Erythroblast (primary cell): Measurements from ENCODE around the gene WNT4.

Experiments
- GATA1 ChIP-seq: IDR thresholded peaks from 2 replicates; pipeline ENCODE4 v1.6.1; 2011; ENCODE audit warnings: low read depth, mild to moderate bottlenecking, control low read depth, low read length, moderate library complexity
- POLR2A ChIP-seq: IDR thresholded peaks from 2 replicates; pipeline ENCODE4 v1.6.1; 2011; ENCODE audit warnings: mild to moderate bottlenecking, low read length

DNA sequence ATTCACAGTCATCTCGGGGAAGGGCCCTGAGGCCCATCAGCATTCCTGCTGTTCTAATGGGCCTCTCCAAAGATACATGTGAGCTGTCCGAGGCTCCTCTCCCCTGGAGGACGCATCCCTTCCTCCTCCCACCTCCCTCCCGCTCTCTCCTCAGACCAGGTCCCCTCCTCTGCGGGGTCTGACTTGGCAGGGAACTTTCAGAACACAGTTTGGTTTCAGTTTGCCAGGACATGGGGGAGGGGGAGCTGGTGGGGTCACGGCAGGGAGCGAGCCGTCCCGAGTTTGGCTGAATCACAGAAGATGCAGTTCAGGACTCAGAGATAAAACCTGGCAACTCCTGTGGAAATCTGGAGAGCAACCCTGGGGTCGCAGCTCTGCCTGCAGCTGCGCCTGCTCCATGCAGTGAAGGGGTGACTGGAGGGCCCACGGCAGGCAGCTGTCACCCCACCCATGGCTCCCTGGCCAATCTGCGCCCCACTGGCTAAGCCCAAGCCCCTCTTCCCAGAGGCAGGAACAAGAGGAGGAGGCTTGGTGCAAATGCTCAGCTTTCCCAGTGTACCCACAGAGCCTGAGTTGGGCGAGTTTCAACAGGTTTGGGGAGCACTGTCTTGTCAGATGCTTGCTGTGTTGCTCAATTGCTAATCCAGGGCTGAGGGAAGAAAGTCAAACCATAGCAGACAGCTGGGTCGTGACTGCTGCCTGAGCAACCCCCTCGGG lies 5.7 kb downstream of the WNT4 start:
- TF ChIP-seq POLR2A = no peak
- TF ChIP-seq GATA1 = no peak
